22Rv1 (cell line): ENCODE measurements around the gene OR10W1.

Experiments used
- H3K27ac ChIP-seq: fragments of 450-650 bp; 2 replicates; pipeline ENCODE4 v1.5.1; 2017
- ZFX ChIP-seq: fragments of 450-650 bp; IDR thresholded peaks from 2 replicates; pipeline ENCODE4 v1.6.1; 2017; ENCODE audit warnings: antibody characterized with exemption, borderline replicate concordance
- TF ChIP-seq, protein P1 (sequence below): fragments of 450-650 bp; IDR thresholded peaks from 2 replicates; pipeline ENCODE4 v1.5.1; 2017; ENCODE audit warnings: mild to moderate bottlenecking

Gene OR10W1

DNA sequence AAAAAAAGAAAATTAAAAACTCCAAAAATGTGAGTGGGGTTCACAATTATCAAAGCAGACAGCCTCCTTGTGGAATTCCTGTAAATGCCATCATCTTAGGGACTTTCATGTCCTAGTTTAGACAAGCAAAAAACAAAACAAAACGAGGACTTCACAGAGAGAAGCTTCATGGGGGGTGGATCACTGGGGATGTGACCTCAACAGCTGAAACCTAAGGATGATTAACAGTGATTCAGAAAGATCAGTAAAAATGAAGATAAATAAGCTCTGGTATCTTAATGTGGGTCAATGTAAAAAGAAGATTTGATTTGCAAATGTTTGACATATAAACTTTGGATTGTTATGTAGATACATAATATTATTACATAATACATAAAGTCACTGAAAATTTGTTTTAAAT lies 8.1 kb upstream of the OR10W1 start:
- no peak for TF ChIP-seq ZFX
- TF ChIP-seq, protein P1, sequence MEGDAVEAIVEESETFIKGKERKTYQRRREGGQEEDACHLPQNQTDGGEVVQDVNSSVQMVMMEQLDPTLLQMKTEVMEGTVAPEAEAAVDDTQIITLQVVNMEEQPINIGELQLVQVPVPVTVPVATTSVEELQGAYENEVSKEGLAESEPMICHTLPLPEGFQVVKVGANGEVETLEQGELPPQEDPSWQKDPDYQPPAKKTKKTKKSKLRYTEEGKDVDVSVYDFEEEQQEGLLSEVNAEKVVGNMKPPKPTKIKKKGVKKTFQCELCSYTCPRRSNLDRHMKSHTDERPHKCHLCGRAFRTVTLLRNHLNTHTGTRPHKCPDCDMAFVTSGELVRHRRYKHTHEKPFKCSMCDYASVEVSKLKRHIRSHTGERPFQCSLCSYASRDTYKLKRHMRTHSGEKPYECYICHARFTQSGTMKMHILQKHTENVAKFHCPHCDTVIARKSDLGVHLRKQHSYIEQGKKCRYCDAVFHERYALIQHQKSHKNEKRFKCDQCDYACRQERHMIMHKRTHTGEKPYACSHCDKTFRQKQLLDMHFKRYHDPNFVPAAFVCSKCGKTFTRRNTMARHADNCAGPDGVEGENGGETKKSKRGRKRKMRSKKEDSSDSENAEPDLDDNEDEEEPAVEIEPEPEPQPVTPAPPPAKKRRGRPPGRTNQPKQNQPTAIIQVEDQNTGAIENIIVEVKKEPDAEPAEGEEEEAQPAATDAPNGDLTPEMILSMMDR = no peak
- H3K27ac ChIP-seq = no peak overlapping the region

DNA sequence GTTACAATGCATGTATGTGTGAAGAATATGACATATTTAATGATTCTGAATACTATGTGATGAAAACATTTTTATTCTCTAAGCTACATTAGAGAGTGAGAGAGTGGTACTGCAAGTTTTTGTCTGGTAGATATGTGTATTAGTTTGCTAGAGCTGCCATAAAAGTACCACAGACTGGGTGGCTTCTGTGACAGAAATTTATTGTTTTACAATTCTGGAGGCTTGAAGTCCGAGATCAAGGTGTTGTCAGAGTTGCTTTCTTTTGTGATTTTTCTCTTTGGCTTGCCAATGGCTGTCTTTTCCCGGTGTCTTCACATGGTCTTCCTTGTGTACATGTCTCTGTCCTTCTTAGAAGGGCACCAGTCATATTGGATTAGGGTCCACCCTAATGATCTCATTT lies 6.9 kb upstream of the OR10W1 start:
- no peak overlapping the region for H3K27ac ChIP-seq
- TF ChIP-seq, protein P1 = no peak
- TF ChIP-seq ZFX = no peak

DNA sequence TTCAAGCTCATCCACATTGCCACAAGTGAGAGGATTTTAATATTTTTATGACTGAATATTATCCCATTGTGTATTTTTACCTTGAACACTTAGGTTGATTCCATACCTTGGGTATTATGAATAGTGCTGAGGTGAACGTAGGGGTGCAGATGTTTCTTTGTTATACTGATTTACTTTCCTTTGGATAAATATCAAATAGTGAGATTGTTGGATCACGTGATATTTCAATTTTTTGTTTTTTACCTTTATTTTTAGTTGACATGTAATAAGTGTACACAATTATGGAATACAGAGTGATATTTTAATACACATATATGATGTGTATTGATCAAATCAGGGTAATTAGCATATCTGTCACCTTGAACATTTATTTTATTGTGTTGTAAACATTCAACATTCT lies 8.1 kb downstream of the OR10W1 start:
- no peak overlapping the region for H3K27ac ChIP-seq
- no peak for TF ChIP-seq ZFX
- TF ChIP-seq, protein P1 = no peak

DNA sequence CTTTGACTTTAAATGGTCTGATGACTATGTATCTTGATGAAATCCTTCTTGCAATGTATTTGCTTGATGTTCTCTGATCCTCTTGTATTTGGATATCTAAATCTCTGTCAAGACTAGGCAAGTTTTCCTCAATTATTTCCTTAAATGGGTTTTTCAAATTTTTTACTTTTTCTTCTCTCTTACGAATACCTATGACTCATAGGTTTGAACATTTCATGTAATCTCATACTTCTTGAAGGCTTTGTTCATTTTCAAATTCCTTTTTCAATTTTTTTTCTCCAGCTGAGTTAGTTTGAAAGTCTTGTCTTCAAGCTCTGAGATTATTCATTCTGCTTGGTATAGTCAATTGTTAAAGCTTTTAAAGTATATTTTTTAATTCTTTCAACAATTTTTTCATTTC lies 13.1 kb downstream of the OR10W1 start:
- no peak for TF ChIP-seq ZFX
- TF ChIP-seq, protein P1 = no peak
- no peak overlapping the region for H3K27ac ChIP-seq

DNA sequence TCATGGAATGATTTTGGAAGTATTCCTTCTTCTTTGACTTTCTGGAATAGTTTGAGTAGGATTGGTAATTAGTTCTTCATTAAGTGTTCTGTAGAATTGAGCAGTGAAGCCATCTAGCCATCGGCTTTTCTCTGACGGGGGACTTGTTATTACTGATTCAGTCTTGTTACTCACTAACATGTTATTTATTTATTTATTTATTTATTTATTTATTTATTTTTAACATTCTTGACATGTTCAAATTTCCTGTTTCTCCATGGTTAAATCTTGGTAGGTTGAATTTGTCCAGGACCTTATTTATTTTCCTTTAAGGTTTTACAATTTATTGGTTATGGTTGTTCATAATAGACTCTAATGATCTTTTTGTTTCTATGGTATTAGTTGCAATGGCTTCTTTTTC lies 24.1 kb downstream of the OR10W1 start:
- no peak overlapping the region for H3K27ac ChIP-seq
- TF ChIP-seq, protein P1 = no peak
- TF ChIP-seq ZFX = no peak

DNA sequence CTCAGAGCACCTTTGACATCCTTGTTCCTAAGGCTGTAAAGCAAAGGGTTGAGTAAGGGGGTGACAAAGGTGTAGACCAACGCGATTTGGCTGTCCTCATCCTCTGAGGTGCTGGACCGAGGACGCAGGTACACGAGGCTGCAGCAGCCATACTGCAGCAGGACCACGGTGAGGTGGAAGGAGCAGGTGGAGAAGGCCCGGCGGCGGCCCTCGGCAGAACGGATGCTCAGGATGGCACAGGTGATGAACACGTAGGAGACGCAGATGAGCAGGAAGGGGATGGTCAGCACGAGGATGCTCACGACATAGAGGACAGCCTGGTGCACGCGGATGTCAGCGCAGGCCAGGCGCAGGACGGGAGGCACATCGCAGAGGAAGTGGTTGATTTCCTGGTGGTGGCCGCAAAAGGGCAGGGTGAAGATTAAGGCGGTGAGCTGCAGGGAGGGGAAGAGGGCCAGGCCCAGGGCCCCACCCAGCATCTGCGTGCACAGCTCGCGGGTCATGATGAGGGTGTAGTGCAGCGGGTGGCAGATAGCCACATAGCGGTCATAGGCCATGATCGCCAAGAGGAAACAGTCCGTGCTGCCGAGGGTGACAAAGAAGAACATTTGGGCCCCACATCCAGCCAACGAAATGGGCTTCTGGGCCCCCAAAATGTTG lies 40.0 kb downstream of the OR10W1 start:
- no peak for TF ChIP-seq ZFX
- TF ChIP-seq, protein P1 = no peak
- no peak overlapping the region for H3K27ac ChIP-seq

DNA sequence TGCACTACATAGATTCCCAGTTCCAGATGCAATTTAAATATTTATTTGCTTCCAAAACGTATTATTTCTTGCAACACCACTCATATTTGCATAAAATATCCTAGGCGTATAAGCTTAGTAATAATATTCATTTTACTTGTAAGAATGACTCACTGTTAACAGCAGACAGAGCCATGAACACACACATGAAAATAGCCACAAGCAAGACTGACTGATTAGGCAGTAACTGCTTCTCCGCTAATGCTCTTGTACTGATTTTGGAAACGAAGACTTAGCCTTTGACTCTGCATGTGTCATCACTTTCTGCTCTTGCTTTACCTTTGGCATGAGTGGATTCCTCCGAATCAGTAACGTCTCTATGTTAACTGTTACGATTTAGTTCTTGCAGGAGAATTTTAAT lies 45.3 kb downstream of the OR10W1 start:
- no peak overlapping the region for H3K27ac ChIP-seq
- TF ChIP-seq, protein P1 = no peak
- no peak for TF ChIP-seq ZFX
